ENCODE data around the gene WDR20.
A peak's percentile ranks its signal among the peaks of the same experiment; 100 is the strongest.
"Not testable (repeated sequence)": the region's sequence is repeated elsewhere in the genome, so short reads cannot be mapped to it uniquely, and the experiment has no call there.

WDR20 gene, protein sequence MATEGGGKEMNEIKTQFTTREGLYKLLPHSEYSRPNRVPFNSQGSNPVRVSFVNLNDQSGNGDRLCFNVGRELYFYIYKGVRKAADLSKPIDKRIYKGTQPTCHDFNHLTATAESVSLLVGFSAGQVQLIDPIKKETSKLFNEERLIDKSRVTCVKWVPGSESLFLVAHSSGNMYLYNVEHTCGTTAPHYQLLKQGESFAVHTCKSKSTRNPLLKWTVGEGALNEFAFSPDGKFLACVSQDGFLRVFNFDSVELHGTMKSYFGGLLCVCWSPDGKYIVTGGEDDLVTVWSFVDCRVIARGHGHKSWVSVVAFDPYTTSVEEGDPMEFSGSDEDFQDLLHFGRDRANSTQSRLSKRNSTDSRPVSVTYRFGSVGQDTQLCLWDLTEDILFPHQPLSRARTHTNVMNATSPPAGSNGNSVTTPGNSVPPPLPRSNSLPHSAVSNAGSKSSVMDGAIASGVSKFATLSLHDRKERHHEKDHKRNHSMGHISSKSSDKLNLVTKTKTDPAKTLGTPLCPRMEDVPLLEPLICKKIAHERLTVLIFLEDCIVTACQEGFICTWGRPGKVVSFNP

GRCh38 chr14:102139286-102140026 lies at the start of gene WDR20:
Gene WDR20 (plus strand): TSS chr14:102139897. CDS start chr14:102139924, 27 bp downstream.
- DNase-seq = peak; percentile 98

- DNase-seq = no peak
Measured at GRCh38 chr14:102090713-102091112, 49.0 kb upstream of the WDR20 start.

GRCh38 chr14:102092806-102093205 lies 46.9 kb upstream of the WDR20 start:
- DNase-seq = no peak

- no peak for DNase-seq
Measured at GRCh38 chr14:102094101-102094500, 45.6 kb upstream of the WDR20 start.

GRCh38 chr14:102095231-102095870 lies 44.3 kb upstream of the WDR20 start:
- DNase-seq = no peak

- DNase-seq = no peak
Measured at GRCh38 chr14:102095871-102096568, 43.7 kb upstream of the WDR20 start.

GRCh38 chr14:102096569-102097188 lies 43.0 kb upstream of the WDR20 start:
- peak; percentile 84 for DNase-seq

GRCh38 chr14:102097441-102098135 lies 42.1 kb upstream of the WDR20 start:
- no peak for DNase-seq

DNA sequence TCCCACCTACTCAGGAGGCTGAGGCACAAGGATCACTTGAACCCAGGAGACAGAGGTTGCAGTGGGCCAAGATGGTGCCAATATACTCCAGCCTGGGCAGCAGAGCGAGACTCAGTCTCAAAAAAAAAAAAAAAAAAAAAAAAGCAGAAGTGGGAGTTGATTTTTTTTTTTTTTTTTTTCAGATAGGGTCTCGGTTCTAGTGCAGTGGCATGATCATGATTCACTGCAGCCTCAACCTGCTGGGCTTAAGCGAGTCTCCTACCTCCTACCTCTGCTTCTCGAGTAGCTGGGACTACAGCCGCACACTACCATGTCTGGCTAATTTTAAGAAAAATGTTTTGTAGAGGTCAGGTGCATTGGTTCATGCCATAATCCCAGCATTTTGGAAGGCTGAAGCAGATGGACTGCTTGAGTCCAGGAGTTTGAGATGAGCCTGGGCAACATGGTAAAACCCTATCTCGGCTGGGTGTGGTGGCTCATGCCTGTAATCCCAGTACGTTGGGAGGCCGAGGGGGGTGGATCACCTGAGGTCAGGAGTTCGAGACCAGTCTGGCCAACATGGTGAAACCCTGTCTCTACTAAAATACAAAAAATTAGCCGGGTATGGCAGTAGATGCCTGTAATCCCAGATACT lies 36.5 kb upstream of the WDR20 start:
- DNase-seq = no peak

- DNase-seq = no peak
Measured at GRCh38 chr14:102105369-102105768, 34.3 kb upstream of the WDR20 start.

DNA sequence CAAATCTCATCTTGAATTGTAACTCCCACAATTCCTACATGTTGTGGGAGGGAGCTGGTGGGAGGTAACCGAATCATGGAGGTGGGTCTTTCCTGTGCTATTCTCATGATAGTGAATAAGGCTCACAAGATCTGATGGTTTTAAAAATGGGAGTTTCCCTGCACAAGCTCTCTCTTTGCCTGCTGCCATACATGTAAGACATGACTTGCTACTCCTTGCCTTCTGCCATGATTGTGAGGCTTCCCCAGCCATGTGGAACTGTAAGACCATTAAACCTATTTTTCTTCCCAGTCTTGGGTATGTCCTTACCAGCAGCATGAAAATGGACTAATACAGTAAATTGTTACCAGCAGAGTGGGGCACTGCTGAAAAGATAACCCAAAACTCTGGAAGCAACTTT lies 30.4 kb upstream of the WDR20 start:
- DNase-seq = not testable (repeated sequence)

- no peak for DNase-seq
Measured at GRCh38 chr14:102111101-102111500, 28.6 kb upstream of the WDR20 start.

DNA sequence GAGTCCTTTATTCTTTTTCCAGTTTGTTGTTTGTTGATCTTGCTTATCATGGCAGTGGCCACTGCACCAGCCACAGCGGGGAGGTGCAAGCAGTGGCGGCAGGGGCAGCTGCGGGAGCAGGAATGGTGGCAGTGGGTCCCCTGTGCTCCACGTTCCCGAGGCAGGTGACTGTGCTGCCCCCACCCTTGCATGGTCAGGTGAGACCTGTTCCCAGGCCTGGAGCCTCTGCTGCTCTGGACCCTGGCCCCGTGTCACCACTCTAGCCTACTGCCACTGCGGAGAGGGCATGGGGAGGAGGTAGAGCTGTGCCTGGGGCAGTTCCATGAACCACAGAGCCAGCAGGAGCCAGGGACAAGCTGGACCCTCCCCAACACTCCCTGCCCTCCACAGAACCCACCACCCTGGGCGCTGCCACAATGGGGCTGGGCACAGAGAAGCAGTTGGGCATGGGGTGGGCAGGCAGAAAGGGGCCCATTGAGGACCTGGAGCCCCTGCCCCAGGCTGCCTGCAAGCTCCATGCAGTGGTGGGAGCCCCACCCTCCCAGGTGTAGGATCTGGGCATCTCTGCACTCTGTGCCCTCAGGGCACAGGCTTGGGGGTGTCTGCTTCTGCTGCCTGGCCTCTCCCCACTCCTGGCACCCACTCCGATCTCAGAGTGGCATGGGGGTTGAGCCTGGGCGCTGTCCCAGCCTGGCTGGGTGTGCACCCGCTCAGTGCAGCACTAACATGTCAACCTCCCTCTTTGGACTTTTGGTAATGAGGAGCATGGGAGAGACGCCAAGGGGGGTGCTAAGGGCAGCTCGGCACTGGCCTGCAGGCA lies 23.1 kb upstream of the WDR20 start:
- no peak for DNase-seq

- DNase-seq = no peak
Measured at GRCh38 chr14:102117852-102118251, 21.8 kb upstream of the WDR20 start.

DNA sequence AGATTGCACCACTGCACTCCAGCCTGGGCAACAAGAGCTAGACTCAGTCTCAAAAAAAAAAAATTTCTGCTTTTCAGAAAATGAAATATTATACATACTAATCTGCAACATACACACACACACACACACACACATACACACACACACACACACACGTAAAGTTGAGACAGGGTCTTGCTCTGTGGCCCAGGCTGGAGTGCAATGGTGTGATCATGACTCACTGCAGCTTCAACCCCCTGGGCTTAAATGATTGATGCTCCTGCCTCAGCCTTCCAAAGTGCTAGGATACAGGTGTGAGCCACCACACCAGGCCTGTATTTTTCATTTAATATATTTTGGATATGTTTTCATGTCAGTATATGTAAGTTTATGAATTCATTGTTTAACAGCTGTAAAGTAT lies 18.8 kb upstream of the WDR20 start:
- no peak for DNase-seq

GRCh38 chr14:102121567-102121966 lies 18.1 kb upstream of the WDR20 start:
- no peak for DNase-seq

- DNase-seq = no peak
Measured at GRCh38 chr14:102124419-102124818, 15.3 kb upstream of the WDR20 start.

DNA sequence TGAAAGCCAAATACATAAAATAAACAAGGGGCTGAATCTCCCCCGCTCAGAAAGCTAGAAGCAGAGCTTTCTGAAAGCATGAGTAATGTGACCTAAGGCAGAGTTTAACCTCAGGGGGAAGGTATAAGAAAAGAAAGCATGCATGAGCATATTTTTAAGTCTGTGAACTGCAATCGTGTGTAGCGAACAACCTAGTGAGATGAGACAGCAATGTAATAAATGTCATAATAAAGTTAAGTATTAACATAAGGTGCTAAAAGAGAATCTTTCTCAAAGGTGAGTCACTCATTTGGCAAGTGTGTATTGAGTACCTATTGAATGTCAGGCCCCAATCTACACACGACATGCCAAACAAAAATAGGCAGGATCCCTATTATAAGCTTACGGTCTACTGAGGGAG lies 14.2 kb upstream of the WDR20 start:
- no peak for DNase-seq

GRCh38 chr14:102126807-102127455 lies 12.8 kb upstream of the WDR20 start:
- no peak for DNase-seq

DNA sequence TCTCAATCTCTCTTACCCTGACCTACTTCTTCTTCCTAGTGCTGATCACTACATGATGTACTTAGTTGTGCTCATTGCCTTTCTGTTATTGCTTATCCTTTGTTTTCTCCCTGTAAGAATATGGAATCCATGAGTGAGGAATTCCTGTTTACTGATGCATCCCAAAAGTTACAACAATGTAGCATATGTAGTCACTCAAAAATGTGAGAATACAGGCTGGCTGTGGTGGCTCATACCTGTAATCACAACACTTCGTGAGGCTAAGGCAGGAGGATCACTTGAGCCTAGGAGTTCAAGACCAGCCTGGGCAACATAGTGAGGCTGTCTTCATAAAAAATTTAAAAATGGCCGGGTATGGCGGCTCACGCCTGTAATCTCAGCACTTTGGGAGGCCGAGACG lies 8.0 kb upstream of the WDR20 start:
- no peak for DNase-seq
